A549 (cell line): ENCODE results near the gene PTPRN2.

ENCODE experiments used
- CEBPB ChIP-seq, 2 experiments: fragments of >200 bp in 1 of 2; sonication (Bioruptor Twin) in 1 of 2; formaldehyde crosslinking in 1 of 2; IDR thresholded peaks; 2 replicates each; pipeline ENCODE4 v1.6.1; 2012 to 2016
- CHD2 ChIP-seq: fragments of 150-350 bp; IDR thresholded peaks from 2 replicates; pipeline ENCODE4 v1.6.1; 2014; ENCODE audit warnings: low read length; ENCODE audit not compliant: partially characterized antibody
- CTCF ChIP-seq: fragments of >200 bp; sonication (Bioruptor Twin); formaldehyde crosslinking; IDR thresholded peaks from 3 replicates; pipeline ENCODE4 v1.5.1; 2016
- EP300 ChIP-seq, 2 experiments: fragments of >200 bp; sonication (Bioruptor Twin); formaldehyde crosslinking; IDR thresholded peaks; 2 replicates in 1 of 2; 3 replicates in 1 of 2; pipeline ENCODE4 v1.6.1; 2016 to 2017
- HMGXB4 ChIP-seq: fragments of 250-450 bp; sonication (Bioruptor Pico); IDR thresholded peaks from 2 replicates; pipeline ENCODE4 v1.5.0; 2021; ENCODE audit warnings: mild to moderate bottlenecking, moderate library complexity, borderline replicate concordance
- NPAS2 ChIP-seq: fragments of 250-450 bp; sonication (Bioruptor Pico); IDR thresholded peaks from 2 replicates; pipeline ENCODE4 v1.8.0; 2022; ENCODE audit warnings: mild to moderate bottlenecking, moderate library complexity, borderline replicate concordance
- POLR2A ChIP-seq: IDR thresholded peaks from 2 replicates; pipeline ENCODE4 v1.6.1; 2012; ENCODE audit warnings: mild to moderate bottlenecking, low read length
- RCOR1 ChIP-seq: fragments of 150-350 bp; IDR thresholded peaks from 2 replicates; pipeline ENCODE4 v1.6.1; 2014; ENCODE audit warnings: antibody characterized with exemption, low read length, low read depth
- ZC3H11A ChIP-seq: fragments of 450-650 bp; IDR thresholded peaks from 2 replicates; pipeline ENCODE4 v1.6.1; 2014; ENCODE audit warnings: antibody characterized with exemption, mild to moderate bottlenecking
- ZFP36 ChIP-seq: fragments of 450-650 bp; IDR thresholded peaks from 2 replicates; pipeline ENCODE4 v1.6.1; 2014; ENCODE audit warnings: borderline replicate concordance; ENCODE audit not compliant: partially characterized antibody
- TF ChIP-seq, protein P1 (sequence below): IDR thresholded peaks from 2 replicates; pipeline ENCODE4 v1.6.1; 2012
- TF ChIP-seq, protein P2 (sequence below): fragments of 200-600 bp; sonication (generic); IDR thresholded peaks from 2 replicates; pipeline ENCODE4 v1.6.1; 2016; ENCODE audit warnings: antibody characterized with exemption, mild to moderate bottlenecking, moderate library complexity

DNA sequence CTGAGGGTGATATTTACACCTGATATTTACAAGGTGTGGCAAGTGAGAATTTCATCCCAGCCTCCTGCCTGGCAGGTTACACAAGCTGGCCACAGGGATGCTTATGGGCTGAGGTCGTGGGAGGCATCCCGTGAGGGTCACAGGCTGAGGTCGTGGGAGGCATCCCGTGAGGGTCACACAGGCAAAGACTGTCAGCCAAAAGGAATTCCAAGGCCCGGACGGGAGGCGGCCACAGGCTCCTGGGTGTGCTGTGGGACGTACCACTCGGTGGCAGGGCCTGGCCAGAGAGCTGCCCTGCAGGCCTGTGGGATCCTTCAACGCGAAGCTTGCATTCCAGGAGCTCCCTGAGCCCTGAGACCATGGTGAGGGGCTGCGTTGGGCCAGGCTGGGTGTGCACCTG lies 790.3 kb downstream of the PTPRN2 start:
- TF ChIP-seq CTCF (no peak), NPAS2 (CRISPR knock-in tag) (no peak), EP300 (IDR thresholded peaks at IDR 0.05) (no peak), ZFP36 (no peak), CEBPB (IDR thresholded peaks at IDR 0.05) (no peak), POLR2A (no peak), RCOR1 (no peak), CHD2 (no peak), HMGXB4 (CRISPR knock-in tag) (no peak), ZC3H11A (no peak)
- TF ChIP-seq, protein P1, sequence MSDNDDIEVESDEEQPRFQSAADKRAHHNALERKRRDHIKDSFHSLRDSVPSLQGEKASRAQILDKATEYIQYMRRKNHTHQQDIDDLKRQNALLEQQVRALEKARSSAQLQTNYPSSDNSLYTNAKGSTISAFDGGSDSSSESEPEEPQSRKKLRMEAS: no peak
- TF ChIP-seq, protein P2, sequence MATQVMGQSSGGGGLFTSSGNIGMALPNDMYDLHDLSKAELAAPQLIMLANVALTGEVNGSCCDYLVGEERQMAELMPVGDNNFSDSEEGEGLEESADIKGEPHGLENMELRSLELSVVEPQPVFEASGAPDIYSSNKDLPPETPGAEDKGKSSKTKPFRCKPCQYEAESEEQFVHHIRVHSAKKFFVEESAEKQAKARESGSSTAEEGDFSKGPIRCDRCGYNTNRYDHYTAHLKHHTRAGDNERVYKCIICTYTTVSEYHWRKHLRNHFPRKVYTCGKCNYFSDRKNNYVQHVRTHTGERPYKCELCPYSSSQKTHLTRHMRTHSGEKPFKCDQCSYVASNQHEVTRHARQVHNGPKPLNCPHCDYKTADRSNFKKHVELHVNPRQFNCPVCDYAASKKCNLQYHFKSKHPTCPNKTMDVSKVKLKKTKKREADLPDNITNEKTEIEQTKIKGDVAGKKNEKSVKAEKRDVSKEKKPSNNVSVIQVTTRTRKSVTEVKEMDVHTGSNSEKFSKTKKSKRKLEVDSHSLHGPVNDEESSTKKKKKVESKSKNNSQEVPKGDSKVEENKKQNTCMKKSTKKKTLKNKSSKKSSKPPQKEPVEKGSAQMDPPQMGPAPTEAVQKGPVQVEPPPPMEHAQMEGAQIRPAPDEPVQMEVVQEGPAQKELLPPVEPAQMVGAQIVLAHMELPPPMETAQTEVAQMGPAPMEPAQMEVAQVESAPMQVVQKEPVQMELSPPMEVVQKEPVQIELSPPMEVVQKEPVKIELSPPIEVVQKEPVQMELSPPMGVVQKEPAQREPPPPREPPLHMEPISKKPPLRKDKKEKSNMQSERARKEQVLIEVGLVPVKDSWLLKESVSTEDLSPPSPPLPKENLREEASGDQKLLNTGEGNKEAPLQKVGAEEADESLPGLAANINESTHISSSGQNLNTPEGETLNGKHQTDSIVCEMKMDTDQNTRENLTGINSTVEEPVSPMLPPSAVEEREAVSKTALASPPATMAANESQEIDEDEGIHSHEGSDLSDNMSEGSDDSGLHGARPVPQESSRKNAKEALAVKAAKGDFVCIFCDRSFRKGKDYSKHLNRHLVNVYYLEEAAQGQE: no peak
